OCI-LY3 (cell line): Measurements from ENCODE around the gene HIPK2.

Experiments
- EZH2phosphoT487 ChIP-seq: fragments of 200-600 bp; shearing (Covaris generic); IDR thresholded peaks from 2 replicates; pipeline ENCODE4 v1.6.1; 2018; ENCODE audit warnings: antibody characterized with exemption, mixed run types, low read depth
- TF ChIP-seq, protein P1 (sequence below): fragments of 200-600, 300-600 bp; sonication (generic); IDR thresholded peaks from 2 replicates; pipeline ENCODE4 v1.5.1; 2014; ENCODE audit warnings: antibody characterized with exemption, low read length, low read depth

DNA sequence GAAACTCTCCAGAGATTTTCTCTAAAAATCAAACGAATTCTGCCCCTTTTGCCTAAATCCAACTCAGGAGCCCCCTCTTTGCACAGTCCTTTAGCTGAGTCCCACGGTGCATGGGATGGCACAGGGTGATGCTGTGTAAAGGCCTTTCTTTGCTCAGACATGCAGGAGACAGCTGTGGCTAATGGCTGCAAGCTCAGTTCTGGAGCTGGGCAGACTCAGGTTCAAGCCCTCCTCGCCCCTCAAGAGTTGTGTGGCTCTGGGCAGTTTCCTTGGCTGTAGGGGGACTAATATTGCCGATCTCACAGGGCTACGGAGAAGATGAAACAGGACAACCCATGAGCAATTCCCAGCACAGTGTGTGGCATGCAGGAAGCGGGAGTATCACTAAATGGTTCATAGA is 211.7 kb downstream of the HIPK2 start:
- TF ChIP-seq, protein P1, sequence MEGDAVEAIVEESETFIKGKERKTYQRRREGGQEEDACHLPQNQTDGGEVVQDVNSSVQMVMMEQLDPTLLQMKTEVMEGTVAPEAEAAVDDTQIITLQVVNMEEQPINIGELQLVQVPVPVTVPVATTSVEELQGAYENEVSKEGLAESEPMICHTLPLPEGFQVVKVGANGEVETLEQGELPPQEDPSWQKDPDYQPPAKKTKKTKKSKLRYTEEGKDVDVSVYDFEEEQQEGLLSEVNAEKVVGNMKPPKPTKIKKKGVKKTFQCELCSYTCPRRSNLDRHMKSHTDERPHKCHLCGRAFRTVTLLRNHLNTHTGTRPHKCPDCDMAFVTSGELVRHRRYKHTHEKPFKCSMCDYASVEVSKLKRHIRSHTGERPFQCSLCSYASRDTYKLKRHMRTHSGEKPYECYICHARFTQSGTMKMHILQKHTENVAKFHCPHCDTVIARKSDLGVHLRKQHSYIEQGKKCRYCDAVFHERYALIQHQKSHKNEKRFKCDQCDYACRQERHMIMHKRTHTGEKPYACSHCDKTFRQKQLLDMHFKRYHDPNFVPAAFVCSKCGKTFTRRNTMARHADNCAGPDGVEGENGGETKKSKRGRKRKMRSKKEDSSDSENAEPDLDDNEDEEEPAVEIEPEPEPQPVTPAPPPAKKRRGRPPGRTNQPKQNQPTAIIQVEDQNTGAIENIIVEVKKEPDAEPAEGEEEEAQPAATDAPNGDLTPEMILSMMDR, result no peak
- no peak for TF ChIP-seq EZH2phosphoT487
